COLO668 (cell line): ENCODE results near the gene APOBEC2.

Experiments
- DNase-seq: peaks from one replicate; lab custom pipeline; 2025; ENCODE audit not compliant: unreplicated experiment; lab: John Stamatoyannopoulos, UW

Gene APOBEC2

GRCh38 chr6:41058783-41059181 is 5.8 kb downstream of the APOBEC2 start:
- no peak for DNase-seq

- no peak for DNase-seq
These were observed 6.6 kb downstream of the APOBEC2 start for GRCh38 chr6:41059556-41059955.

GRCh38 chr6:41061196-41061726 is 8.3 kb downstream of the APOBEC2 start:
- no peak for DNase-seq

- DNase-seq: no peak
These were observed 9.1 kb downstream of the APOBEC2 start for GRCh38 chr6:41062056-41062455.

- no peak for DNase-seq
These were observed 10.9 kb downstream of the APOBEC2 start for GRCh38 chr6:41063884-41064285.

DNA sequence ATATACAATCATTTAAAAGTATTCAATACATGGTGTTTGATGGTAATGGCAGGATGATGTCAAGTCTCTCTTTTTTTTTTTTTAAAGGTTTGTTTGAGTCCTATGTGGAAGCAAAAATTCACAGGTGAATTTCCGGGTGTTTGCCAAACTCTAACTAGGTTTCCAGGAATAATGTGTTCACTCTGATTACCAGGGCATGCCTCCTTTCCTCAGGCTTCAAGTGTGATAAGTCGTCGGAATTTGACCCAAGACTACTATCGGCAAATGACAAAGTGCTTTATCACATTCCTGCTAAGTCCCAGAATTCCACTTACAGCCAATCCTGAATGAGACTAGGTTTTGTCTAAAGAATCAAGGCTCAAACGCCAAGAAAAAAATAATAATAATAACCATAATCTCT is 11.8 kb downstream of the APOBEC2 start:
- DNase-seq: no peak

- DNase-seq: no peak
These were observed 12.6 kb downstream of the APOBEC2 start for GRCh38 chr6:41065550-41066026.

GRCh38 chr6:41066867-41067304 is 13.9 kb downstream of the APOBEC2 start:
- peak; percentile 67 for DNase-seq

DNA sequence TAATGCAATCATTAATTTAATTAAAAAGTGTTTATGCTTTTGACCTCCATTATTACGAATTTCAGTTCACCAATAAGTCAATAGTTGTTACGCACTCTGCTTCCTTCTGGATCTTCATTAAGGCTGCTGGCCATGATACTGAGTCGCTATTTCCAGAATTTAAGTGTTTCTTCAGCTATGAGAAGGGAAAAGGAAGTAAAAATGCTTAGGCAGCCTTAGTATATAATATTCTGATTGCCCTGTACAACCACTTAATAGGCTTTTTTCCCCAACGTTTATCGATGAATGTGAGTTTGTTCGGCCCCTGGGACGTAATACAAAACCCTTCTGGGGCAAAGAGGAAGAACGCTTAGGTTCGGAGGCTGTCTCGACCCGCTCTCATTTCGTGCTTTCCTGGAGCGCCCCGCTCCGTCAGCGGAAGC is 18.5 kb downstream of the APOBEC2 start:
- no peak for DNase-seq

- DNase-seq: peak; percentile 99
These were observed 19.2 kb downstream of the APOBEC2 start, which contains the start of gene OARD1 for GRCh38 chr6:41071923-41072835. Gene OARD1, minus strand, starts transcription at chr6:41072356. Its CDS starts 722 bp downstream, at chr6:41071634.

DNA sequence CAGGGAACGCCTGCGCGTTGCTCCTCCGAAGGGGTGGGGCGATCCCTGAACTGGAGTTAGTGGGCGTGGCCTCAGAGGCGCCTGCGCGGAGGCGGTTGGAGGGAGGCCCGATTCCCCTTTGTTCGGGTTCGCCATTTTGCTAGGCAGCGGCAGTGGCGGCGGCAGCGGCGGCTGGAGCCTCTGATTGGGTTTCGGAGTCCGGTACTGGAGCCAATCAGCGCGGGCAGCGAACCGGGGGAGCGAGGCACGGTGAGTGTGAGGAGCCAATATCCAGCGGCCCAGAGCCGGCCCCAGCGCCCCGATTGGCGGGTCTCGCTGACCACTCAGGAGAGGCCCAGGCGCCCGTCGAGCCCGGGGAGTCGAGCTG is 19.8 kb downstream of the APOBEC2 start, which contains the start of gene NFYA:
Gene NFYA, plus strand, starts transcription at position 139 of the 367 bp plus-strand sequence. CDS start 6,116 bp downstream, outside the sequence.
- peak; percentile 99 for DNase-seq

DNA sequence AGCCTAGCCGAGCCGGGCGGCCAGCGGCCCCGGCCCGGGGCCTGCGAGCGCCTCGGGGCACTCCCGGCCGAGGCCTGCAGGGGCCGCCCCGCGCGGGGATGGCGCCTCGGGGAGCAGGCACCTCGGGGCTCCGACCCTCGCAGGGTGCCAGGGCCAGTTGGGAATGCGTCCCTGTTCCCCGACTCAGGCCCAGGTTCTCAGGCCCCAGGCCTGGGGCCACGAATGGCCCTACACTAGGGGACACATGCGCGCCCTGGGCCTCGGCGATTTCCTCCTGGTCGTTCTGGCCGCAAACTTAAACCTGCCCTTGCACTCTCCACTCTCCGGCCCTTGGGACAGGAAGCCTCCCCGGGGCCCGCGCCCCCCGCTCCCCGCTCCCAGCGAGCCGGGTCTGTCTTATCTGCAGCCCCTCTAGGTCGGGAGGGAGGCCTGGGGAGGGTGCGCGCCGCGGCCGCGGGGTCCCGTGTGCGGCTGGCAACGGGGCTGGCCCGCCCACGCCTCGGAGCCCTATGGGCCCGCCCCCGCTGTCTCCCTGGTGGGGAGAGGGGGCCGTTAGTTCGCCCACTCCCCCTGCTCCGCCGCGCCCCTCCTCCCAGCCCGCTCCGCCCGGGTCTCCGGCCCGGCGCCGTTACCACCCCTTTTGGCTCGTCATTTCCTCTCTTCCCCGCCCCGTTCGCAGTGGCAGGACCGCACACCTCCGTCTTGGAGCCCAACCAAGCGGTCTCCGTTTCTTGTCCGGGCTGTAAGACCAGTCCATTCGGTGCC is 20.4 kb downstream of the APOBEC2 start:
- DNase-seq: peak; percentile 76

DNA sequence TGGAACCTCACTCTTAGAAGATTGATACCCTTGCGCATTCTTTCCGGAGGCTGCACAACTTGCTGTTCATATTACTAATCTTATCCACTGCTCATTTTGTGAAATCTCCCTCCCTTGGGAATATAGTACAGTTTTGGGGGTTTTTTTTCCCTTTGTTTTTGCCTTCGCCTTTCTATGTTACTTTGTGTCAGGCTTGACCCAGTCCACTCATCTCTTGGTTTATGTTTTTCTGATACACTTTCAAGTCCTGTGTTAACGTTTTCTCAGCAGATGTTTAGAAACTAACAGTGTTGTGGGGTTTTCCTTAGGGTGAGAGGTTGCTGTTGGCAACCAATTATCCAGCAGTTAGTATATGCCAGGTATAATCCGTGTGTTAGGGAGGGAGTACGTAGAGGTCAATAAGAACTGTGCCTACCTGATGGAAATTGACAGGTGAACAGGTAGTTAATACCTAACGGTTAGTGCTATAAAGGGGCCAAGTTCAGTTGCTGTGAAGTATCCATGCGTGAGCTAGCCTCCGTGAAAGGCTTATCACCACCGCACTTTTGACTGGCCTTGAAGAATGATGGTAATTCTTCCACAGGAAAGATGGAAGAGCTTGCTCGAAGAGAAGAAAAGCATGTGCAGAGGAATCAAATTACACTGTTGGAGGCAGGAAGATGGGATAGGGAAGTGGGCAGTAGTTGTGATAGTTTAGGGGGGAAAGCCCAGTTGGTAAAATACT is 21.1 kb downstream of the APOBEC2 start:
- DNase-seq: no peak

DNA sequence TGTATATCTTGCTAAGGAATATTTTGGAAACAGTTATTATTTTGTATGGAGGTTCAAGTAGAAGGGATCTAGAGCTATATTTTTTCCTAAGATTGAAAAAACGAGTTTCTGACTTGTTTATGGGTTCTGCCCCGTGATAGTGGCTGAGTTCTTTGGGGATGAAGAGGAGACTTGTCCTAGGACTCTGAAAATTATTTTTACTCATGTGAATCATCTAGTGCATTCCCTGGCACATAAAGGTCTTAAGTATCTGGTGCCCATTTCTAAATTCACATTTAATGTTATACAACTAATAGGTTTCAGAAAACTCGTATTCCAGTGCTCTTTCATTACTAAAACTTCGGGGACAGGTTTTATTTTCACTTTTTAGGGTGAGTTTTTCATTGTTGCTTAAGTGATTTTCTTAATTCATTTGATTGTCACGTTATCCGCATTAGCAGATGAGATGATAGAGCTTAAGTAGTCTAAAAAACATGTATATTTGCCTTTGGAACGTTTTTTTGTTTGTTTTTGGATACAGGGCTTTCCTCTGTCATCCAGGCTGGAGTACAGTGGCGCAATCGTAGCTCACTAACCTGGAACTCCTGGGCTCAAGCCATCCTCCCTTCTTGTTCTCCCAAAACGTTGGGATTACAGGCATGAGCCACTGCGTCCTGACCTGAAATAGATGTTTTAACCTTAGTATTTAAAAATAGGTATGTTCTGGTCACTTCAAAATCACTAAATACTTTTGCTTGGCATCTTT is 21.9 kb downstream of the APOBEC2 start:
- DNase-seq: no peak

- no peak for DNase-seq
These were observed 22.9 kb downstream of the APOBEC2 start for GRCh38 chr6:41075651-41076626.

DNA sequence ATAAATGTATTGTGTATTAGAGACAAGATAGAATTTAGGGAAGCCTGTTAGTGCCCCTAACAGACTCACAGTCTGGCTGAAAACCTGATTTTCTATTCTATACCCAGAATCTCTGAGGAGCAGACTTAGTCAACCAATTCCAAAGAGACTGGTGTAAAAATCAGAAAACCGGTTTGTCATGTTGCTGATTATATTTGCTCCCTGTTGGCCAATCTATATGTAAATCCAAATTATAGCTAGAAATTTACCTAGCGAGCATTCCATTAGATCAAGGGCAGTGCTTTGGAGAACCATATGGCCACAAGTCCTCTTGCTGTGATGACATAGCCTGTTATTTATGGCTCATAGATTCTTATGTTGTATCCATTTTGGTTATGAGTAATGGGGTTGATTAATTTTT is 24.5 kb downstream of the APOBEC2 start:
- DNase-seq: no peak

GRCh38 chr6:41078101-41078500 is 25.1 kb downstream of the APOBEC2 start:
- no peak for DNase-seq

DNA sequence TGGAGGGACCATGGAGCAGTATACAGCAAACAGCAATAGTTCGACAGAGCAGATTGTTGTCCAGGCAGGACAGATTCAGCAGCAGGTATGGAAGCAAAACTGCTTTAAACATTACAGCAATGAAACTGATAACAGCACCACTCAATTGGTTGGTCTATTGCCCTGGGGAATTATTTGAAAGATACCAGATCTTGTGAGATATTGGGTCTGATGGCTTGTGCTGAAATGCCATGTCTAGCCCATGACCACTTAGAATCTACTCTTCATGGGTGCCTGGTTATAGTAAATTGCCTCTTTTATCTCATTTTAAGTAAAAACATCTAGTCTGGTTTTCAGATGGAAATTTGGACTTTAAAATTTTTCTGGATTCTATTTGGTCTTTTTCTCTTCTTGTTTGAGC is 26.1 kb downstream of the APOBEC2 start:
- no peak for DNase-seq

- DNase-seq: no peak
These were observed 27.6 kb downstream of the APOBEC2 start for GRCh38 chr6:41080621-41081020.
